MM.1S (cell line): ENCODE data around the gene HBM.

ENCODE experiments used
- CTCF ChIP-seq: fragments of 300-600 bp; sonication (generic); IDR thresholded peaks from 2 replicates; pipeline ENCODE4 v1.5.1; 2016; ENCODE audit warnings: antibody characterized with exemption, low read length, mixed read lengths
- EZH2phosphoT487 ChIP-seq: fragments of 300-600 bp; sonication (generic); IDR thresholded peaks from 2 replicates; pipeline ENCODE4 v1.6.1; 2018; ENCODE audit warnings: antibody characterized with exemption, low read length

GRCh38 chr16:143047-143446 is 22.7 kb upstream of the HBM start:
- TF ChIP-seq CTCF: no peak
- no peak for TF ChIP-seq EZH2phosphoT487
